Parathyroid adenoma (tissue), 2 donors: ENCODE results near the gene SCN3B.

Source experiments
- H2AFZ ChIP-seq: fragments of 300-600 bp; sonication (generic); one replicate; pipeline ENCODE4 v1.7.0; 2017; ENCODE audit warnings: antibody characterized with exemption, mild to moderate bottlenecking
- H3K27ac ChIP-seq: fragments of 300-600 bp; sonication (generic); one replicate; pipeline ENCODE4 v1.7.0; 2017
- H3K27me3 ChIP-seq: fragments of 300-600 bp; sonication (generic); one replicate; pipeline ENCODE4 v1.7.0; 2017; ENCODE audit warnings: low read length; ENCODE audit not compliant: control insufficient read depth, insufficient read depth
- H3K36me3 ChIP-seq: fragments of 300-600 bp; sonication (generic); one replicate; pipeline ENCODE4 v1.7.0; 2017; ENCODE audit warnings: low read length; ENCODE audit not compliant: control insufficient read depth, insufficient read depth
- H3K4me1 ChIP-seq: fragments of 300-600 bp; sonication (generic); one replicate; pipeline ENCODE4 v1.7.0; 2017; ENCODE audit warnings: control low read depth
- H3K4me2 ChIP-seq: fragments of 300-600 bp; sonication (generic); one replicate; pipeline ENCODE4 v1.7.0; 2017; ENCODE audit warnings: low read length
- H3K4me3 ChIP-seq: fragments of 300-600 bp; sonication (generic); one replicate; pipeline ENCODE4 v1.7.0; 2017; ENCODE audit warnings: low read depth, low read length
- H3K79me2 ChIP-seq: fragments of 300-600 bp; sonication (generic); one replicate; pipeline ENCODE4 v1.7.0; 2017; ENCODE audit warnings: control low read depth
- H3K9ac ChIP-seq: fragments of 300-600 bp; sonication (generic); one replicate; pipeline ENCODE4 v1.7.0; 2017; ENCODE audit warnings: mild to moderate bottlenecking
- H3K9me3 ChIP-seq: fragments of 300-600 bp; sonication (generic); one replicate; pipeline ENCODE4 v1.7.0; 2017; ENCODE audit warnings: low read length; ENCODE audit not compliant: control insufficient read depth
- CTCF ChIP-seq: fragments of 300-600 bp; sonication (generic); IDR thresholded peaks from one replicate; pipeline ENCODE4 v1.7.0; 2017; ENCODE audit warnings: antibody characterized with exemption, mild to moderate bottlenecking
- donor health status: primary hyperparathyroidism.

Gene SCN3B

GRCh38 chr11:123654566-123655081 is at the start of gene SCN3B:
SCN3B (minus strand) TSS chr11:123654624; CDS start chr11:123653801, 823 bp downstream.
- H3K9me3 ChIP-seq = no peaks in the 10 kb centered on the region
- peak within 1 kb of the TSS; percentile 61 for H3K9ac ChIP-seq
- TF ChIP-seq CTCF = no peak
- H3K4me3 ChIP-seq = peak within 1 kb of the TSS; percentile 48
- H3K27me3 ChIP-seq = no peaks in the 10 kb centered on the region
- H3K4me1 ChIP-seq = peaks cover 5% of the 10 kb centered on the region
- peak within 1 kb of the TSS; percentile 69 for H3K4me2 ChIP-seq
- H3K36me3 ChIP-seq = no peaks in the 10 kb centered on the region
- peak within 1 kb of the TSS; percentile 93 for H3K27ac ChIP-seq
- H3K79me2 ChIP-seq = no peaks in the 10 kb centered on the region
- H2AFZ ChIP-seq = peak within 1 kb of the TSS; percentile 91

- Histone ChIP-seq H3K4me3 (no peak overlapping the region), H3K9me3 (no peaks in the 10 kb centered on the region), H3K27ac (no peak overlapping the region), H3K9ac (no peak overlapping the region), H3K4me2 (no peak overlapping the region), H3K36me3 (no peaks in the 10 kb centered on the region), H3K79me2 (no peaks in the 10 kb centered on the region), H3K4me1 (peaks cover 6% of the 10 kb centered on the region), H3K27me3 (no peaks in the 10 kb centered on the region), H2AFZ (no peak overlapping the region)
- TF ChIP-seq CTCF = no peak
Measured at GRCh38 chr11:123702696-123703095, 48.3 kb upstream of the SCN3B start.

GRCh38 chr11:123702139-123702538 is 47.7 kb upstream of the SCN3B start:
- no peak for TF ChIP-seq CTCF
- Histone ChIP-seq H3K4me2 (no peak overlapping the region), H3K4me3 (no peak overlapping the region), H2AFZ (peak overlapping the region; percentile 1), H3K27ac (no peak overlapping the region), H3K9ac (no peak overlapping the region), H3K79me2 (no peaks in the 10 kb centered on the region), H3K9me3 (no peaks in the 10 kb centered on the region), H3K27me3 (no peaks in the 10 kb centered on the region), H3K36me3 (no peaks in the 10 kb centered on the region), H3K4me1 (peaks cover 6% of the 10 kb centered on the region)

- H3K79me2 ChIP-seq = no peaks in the 10 kb centered on the region
- no peaks in the 10 kb centered on the region for H3K27me3 ChIP-seq
- no peak for TF ChIP-seq CTCF
- H3K4me3 ChIP-seq = no peak overlapping the region
- no peaks in the 10 kb centered on the region for H3K36me3 ChIP-seq
- no peaks in the 10 kb centered on the region for H3K9me3 ChIP-seq
- H3K27ac ChIP-seq = no peak overlapping the region
- H2AFZ ChIP-seq = no peak overlapping the region
- peaks cover 6% of the 10 kb centered on the region for H3K4me1 ChIP-seq
- no peak overlapping the region for H3K4me2 ChIP-seq
- H3K9ac ChIP-seq = no peak overlapping the region
Measured at GRCh38 chr11:123700772-123701171, 46.3 kb upstream of the SCN3B start.

- Histone ChIP-seq H3K27me3 (no peaks in the 10 kb centered on the region), H3K36me3 (no peaks in the 10 kb centered on the region), H3K4me1 (no peaks in the 10 kb centered on the region)
Measured at GRCh38 chr11:123698546-123699127, 44.2 kb upstream of the SCN3B start.

More at GRCh38 chr11:123698546-123699127, 44.2 kb upstream of the SCN3B start:
- no peak overlapping the region for H3K4me2 ChIP-seq
- H3K9me3 ChIP-seq = no peaks in the 10 kb centered on the region
- no peak overlapping the region for H3K9ac ChIP-seq
- H3K79me2 ChIP-seq = no peaks in the 10 kb centered on the region
- TF ChIP-seq CTCF = no peak
- no peak overlapping the region for H3K27ac ChIP-seq
- no peak overlapping the region for H3K4me3 ChIP-seq
- peak overlapping the region; percentile 3 for H2AFZ ChIP-seq
